Natural killer cell (primary cell): Measurements from ENCODE around the gene MGMT. TPM values are rescaled to one million over a fixed set of nuclear protein-coding genes. Genes with fewer than 3 reads are reported as not detected.

Source experiments
- ATAC-seq, 3 donors: fragments of 150-1000 bp in 2 of 3; fragments of 200-7000 bp in 1 of 3; cut with Tn5 transposase; 1 replicate in 1 of 3; 2 replicates in 2 of 3; pipeline ENCODE4 v1.10.0; 2021; ENCODE audit warnings: mild to moderate bottlenecking in 2 of 3, moderate library complexity in 2 of 3
- DNase-seq, 2 donors: peaks; one replicate each; pipeline versions ENCODE4 v3.0.0 to v3.0.0-alpha.2; 2013 to 2021; ENCODE audit warnings: mixed read lengths in 1 of 2
- H3K27ac ChIP-seq: one replicate; pipeline ENCODE4 v1.5.1; 2013; ENCODE audit warnings: mild to moderate bottlenecking, low read length
- H3K27me3 ChIP-seq: one replicate; pipeline ENCODE4 v1.6.1; 2013; ENCODE audit warnings: low read length; ENCODE audit not compliant: control insufficient read depth, insufficient read depth
- H3K36me3 ChIP-seq: one replicate; pipeline ENCODE4 v1.6.1; 2013; ENCODE audit warnings: low read length; ENCODE audit not compliant: control insufficient read depth, insufficient read depth
- H3K4me1 ChIP-seq: one replicate; pipeline ENCODE4 v1.6.1; 2013; ENCODE audit warnings: low read length; ENCODE audit not compliant: control insufficient read depth, insufficient read depth
- H3K4me3 ChIP-seq: one replicate; pipeline ENCODE4 v1.5.1; 2013; ENCODE audit warnings: low read length
- H3K9me3 ChIP-seq: one replicate; pipeline ENCODE4 v1.6.1; 2013; ENCODE audit warnings: low read length; ENCODE audit not compliant: control insufficient read depth, insufficient read depth
- H3K27ac Mint-ChIP-seq, 2 donors: one replicate each; pipeline ENCODE4 v1.8.0; 2022; ENCODE audit warnings: mild to moderate bottlenecking in 2 of 2, mixed read lengths in 2 of 2, moderate library complexity in 1 of 2
- H3K27me3 Mint-ChIP-seq, 2 donors: one replicate each; pipeline ENCODE4 v1.8.0; 2022; ENCODE audit warnings: low read depth in 2 of 2, mixed read lengths in 2 of 2
- H3K36me3 Mint-ChIP-seq: one replicate; pipeline ENCODE4 v1.8.0; 2022; ENCODE audit warnings: mixed read lengths
- H3K4me1 Mint-ChIP-seq, 2 donors: one replicate each; pipeline ENCODE4 v1.8.0; 2022; ENCODE audit warnings: mixed read lengths in 2 of 2
- H3K4me3 Mint-ChIP-seq: one replicate; pipeline ENCODE4 v1.8.0; 2022; ENCODE audit warnings: mild to moderate bottlenecking, moderate library complexity, mixed read lengths
- H3K9me3 Mint-ChIP-seq, 2 donors: one replicate each; pipeline ENCODE4 v1.8.0; 2022; ENCODE audit warnings: mixed read lengths in 2 of 2
- CTCF ChIP-seq: fragments of 200-600 bp; IDR thresholded peaks from one replicate; pipeline ENCODE4 v1.8.0; 2022; ENCODE audit warnings: antibody characterized with exemption
- WGBS: methylation state at CpG from one replicate; pipeline ENCODE4 v1.1.7; 2013; ENCODE audit warnings: missing lambda C conversion rate; ENCODE audit not compliant: insufficient coverage; 5-methylcytosine and 5-hydroxymethylcytosine counted together
- intact Hi-C: fragments of 100-400 bp; cut with micrococcal nuclease; formaldehyde crosslinking; loops from one replicate; pipeline ENCODE4 v1.14.2; 2022
- total RNA-seq, 4 donors: library from RNA; stranded (reverse); fragments of 120-200 nt in 1 of 4; gene quantifications; one replicate each; pipeline versions ENCODE4 v1.2.3 to v1.2.4, GENCODE V29; 2013 to 2022

Gene MGMT
- total RNA-seq = 10 to 100 TPM; 16.5 to 19.7 (median 18.8) TPM
- total RNA-seq (2013) = 29.4 TPM

GRCh38 chr10:129466703-129467358 lies at the start of gene MGMT:
Gene MGMT, plus strand, starts transcription at chr10:129467241.
- H3K9me3 Mint-ChIP-seq = no peaks in the 10 kb centered on the region
- no peaks in the 10 kb centered on the region for H3K36me3 Mint-ChIP-seq
- DNase-seq (peak; percentile 96 to 97), ATAC-seq (peak; percentile 98 to 99 (median 99))
- Histone ChIP-seq H3K27me3 (no peaks in the 10 kb centered on the region), H3K27ac (peak within 1 kb of the TSS; percentile 74), H3K4me3 (peak within 1 kb of the TSS; percentile 81), H3K9me3 (no peaks in the 10 kb centered on the region), H3K36me3 (no peaks in the 10 kb centered on the region), H3K4me1 (peaks cover 20% of the 10 kb centered on the region)
- intact Hi-C loops = loop anchor here (2.0 kb wide), 1 partner anchor 644 kb away; the partner anchor contains the start of gene C10orf143
- WGBS = 1% methylated on average over 85 of the region's 85 CpGs
- peak within 1 kb of the TSS; percentile 88 for H3K4me3 Mint-ChIP-seq
- peaks cover 14 to 17% of the 10 kb centered on the region in 2 donors for H3K4me1 Mint-ChIP-seq
- H3K27me3 Mint-ChIP-seq = no peaks in the 10 kb centered on the region
- peak within 1 kb of the TSS; percentile 50 to 81 for H3K27ac Mint-ChIP-seq
- TF ChIP-seq CTCF = no peak

GRCh38 chr10:129417870-129418269 lies 49.2 kb upstream of the MGMT start:
- H3K4me1 ChIP-seq = no peaks in the 10 kb centered on the region
- no peaks in the 10 kb centered on the region for H3K27me3 ChIP-seq
- Mint-ChIP-seq H3K4me3 (no peak overlapping the region), H3K36me3 (no peaks in the 10 kb centered on the region), H3K4me1 (no peaks in the 10 kb centered on the region), H3K27ac (no peak overlapping the region), H3K9me3 (no peaks in the 10 kb centered on the region), H3K27me3 (peaks cover 0 to 8% of the 10 kb centered on the region in 2 donors)
- no peak for TF ChIP-seq CTCF
- H3K4me3 ChIP-seq = no peak overlapping the region
- 62% methylated on average over 5 of the region's 9 CpGs for WGBS
- H3K36me3 ChIP-seq = no peaks in the 10 kb centered on the region
- H3K9me3 ChIP-seq = no peaks in the 10 kb centered on the region
- DNase-seq = no peak
- ATAC-seq = no peak
- intact Hi-C loops = no loop called here
- H3K27ac ChIP-seq = no peak overlapping the region

GRCh38 chr10:129418496-129419225 lies 48.4 kb upstream of the MGMT start:
- no peak overlapping the region for H3K27ac ChIP-seq
- no peaks in the 10 kb centered on the region for H3K4me1 ChIP-seq
- ATAC-seq = no peak
- TF ChIP-seq CTCF = no peak
- Mint-ChIP-seq H3K9me3 (no peaks in the 10 kb centered on the region), H3K4me3 (no peak overlapping the region), H3K36me3 (no peaks in the 10 kb centered on the region), H3K27me3 (peaks cover 0 to 14% of the 10 kb centered on the region in 2 donors), H3K4me1 (no peaks in the 10 kb centered on the region), H3K27ac (no peak overlapping the region)
- H3K9me3 ChIP-seq = no peaks in the 10 kb centered on the region
- intact Hi-C loops = no loop called here
- no peaks in the 10 kb centered on the region for H3K36me3 ChIP-seq
- H3K4me3 ChIP-seq = no peak overlapping the region
- no peak for DNase-seq
- no peaks in the 10 kb centered on the region for H3K27me3 ChIP-seq
- 94% methylated on average over 17 of the region's 17 CpGs for WGBS
